ENCODE results near the gene GRK3.

GRCh38 chr22:25557218-25557617 is 7.3 kb upstream of the GRK3 start:
- TF ChIP-seq POLR2A (IDR thresholded peaks at IDR 0.05) (no peak), CTCF (IDR thresholded peaks at IDR 0.05) (no peak)

Data from Peyer's patch (tissue), 4 donors.